AG04450 (cell line): ENCODE data around the gene ARMH2. TPM values are rescaled to one million over a fixed set of nuclear protein-coding genes. Genes with fewer than 3 reads are reported as not detected.

Experiments used
- CTCF ChIA-PET: fragments of 300-600, 350-600 bp; formaldehyde crosslinking; extraction: SDS; loops from one replicate; lab custom pipeline; 2022; ENCODE audit warnings: antibody characterized with exemption, inconsistent platforms; lab: Charles Lee
- POLR2A ChIA-PET: fragments of 350-600 bp; formaldehyde crosslinking; extraction: SDS; loops from one replicate; lab custom pipeline; 2021; ENCODE audit warnings: antibody characterized with exemption, inconsistent platforms; lab: Yijun Ruan, JAX
- DNase-seq: peaks from one replicate; pipeline ENCODE4 v3.0.0-alpha.2; 2011; ENCODE audit warnings: low read depth, low spot score
- H3K27ac ChIP-seq: one replicate; pipeline ENCODE4 v1.5.1; 2012; ENCODE audit warnings: low read depth, low read length, control low read depth
- H3K27me3 ChIP-seq: one replicate; pipeline ENCODE4 v1.6.0; 2012; ENCODE audit warnings: low read length; ENCODE audit not compliant: control insufficient read depth, insufficient read depth
- H3K4me3 ChIP-seq: 2 replicates; pipeline ENCODE4 v1.5.1; 2011; ENCODE audit warnings: mild to moderate bottlenecking, low read depth, low read length, control low read depth
- H3K9me3 ChIP-seq: 2 replicates; pipeline ENCODE4 v1.5.1; 2012; ENCODE audit warnings: low read length; ENCODE audit not compliant: control insufficient read depth, insufficient read depth
- polyA plus RNA-seq: library from polyadenylated mRNA; depleted of rRNA; stranded (reverse); fragments of >200 nt; gene quantifications from 2 replicates; pipeline ENCODE4 v1.2.3, GENCODE V29; 2011
- TF ChIP-seq, protein P1 (sequence below): IDR thresholded peaks from 2 replicates; pipeline ENCODE4 v1.5.1; 2011; ENCODE audit warnings: low read depth, low read length, control low read depth, inconsistent platforms

The ARMH2 gene
- polyA plus RNA-seq, 1 experiment = not detected

DNA sequence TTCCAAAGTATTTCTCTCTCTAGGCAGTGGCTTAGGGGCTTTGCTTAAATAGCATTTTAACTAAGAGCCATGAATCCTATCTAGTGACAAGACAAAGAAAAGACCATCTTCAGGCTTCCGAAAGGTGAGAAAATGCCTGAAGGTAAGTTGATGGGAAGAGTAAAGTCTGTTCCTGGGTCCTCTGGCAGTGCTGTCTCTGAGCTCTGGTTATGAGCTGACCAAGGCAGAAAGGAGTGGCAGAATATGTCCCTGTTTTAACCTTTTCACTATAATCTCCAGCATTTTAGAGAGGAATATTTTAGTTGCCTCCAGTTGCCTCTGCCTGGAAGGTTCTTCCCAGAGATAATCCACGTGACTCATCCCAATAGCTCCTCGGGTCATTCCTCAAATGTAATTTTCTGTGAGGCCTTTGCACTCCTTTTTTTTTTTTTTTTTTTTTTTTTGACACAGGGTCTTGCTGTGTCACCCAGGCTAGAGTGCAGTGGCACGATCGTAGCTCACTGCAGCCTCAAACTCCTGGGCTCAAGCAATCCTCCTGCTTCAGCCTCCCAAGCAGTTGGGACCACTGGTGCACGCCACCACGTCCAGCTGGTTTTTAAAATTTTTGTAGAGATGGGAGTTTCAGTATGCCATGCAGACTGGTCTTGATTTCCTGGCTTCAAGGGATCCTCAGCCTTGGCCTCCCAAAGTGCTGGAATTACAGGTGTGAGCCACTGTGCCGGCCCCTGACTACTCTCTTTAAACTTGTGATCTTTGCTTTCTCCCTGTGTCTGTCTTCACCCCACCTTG lies 3.7 kb upstream of the ARMH2 start:
- Histone ChIP-seq H3K4me3 (no peak overlapping the region), H3K27me3 (no peaks in the 10 kb centered on the region), H3K9me3 (no peaks in the 10 kb centered on the region), H3K27ac (no peak overlapping the region)
- TF ChIP-seq, protein P1, sequence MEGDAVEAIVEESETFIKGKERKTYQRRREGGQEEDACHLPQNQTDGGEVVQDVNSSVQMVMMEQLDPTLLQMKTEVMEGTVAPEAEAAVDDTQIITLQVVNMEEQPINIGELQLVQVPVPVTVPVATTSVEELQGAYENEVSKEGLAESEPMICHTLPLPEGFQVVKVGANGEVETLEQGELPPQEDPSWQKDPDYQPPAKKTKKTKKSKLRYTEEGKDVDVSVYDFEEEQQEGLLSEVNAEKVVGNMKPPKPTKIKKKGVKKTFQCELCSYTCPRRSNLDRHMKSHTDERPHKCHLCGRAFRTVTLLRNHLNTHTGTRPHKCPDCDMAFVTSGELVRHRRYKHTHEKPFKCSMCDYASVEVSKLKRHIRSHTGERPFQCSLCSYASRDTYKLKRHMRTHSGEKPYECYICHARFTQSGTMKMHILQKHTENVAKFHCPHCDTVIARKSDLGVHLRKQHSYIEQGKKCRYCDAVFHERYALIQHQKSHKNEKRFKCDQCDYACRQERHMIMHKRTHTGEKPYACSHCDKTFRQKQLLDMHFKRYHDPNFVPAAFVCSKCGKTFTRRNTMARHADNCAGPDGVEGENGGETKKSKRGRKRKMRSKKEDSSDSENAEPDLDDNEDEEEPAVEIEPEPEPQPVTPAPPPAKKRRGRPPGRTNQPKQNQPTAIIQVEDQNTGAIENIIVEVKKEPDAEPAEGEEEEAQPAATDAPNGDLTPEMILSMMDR = no peak
- POLR2A ChIA-PET = interaction anchor here (0.6 kb wide), 2 partner anchors 179 to 259 kb away, joined by 6 read pairs; no protein-coding TSS in a partner anchor
- CTCF ChIA-PET = interaction anchor here (0.6 kb wide), 1 partner anchor 224 kb away, joined by 3 read pairs; no protein-coding TSS in a partner anchor
- no peak for DNase-seq

DNA sequence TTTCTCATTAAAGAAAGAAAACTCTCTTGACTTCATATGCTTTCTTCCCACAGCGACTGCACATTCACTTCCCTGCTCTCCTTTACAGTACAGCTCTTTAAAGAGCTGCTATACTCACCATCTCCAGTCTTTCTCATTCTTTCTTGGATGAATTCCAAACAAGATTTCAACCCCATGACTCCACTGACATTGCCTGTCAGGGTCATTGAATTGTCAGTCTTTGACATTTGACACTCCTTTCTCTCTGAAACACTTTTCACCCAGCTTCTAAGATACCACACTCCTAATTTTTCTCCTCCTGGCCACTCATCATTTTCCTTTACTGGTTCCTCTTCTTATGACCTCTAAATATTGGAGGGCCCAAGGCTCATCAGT lies 811 bp upstream of the ARMH2 start:
- POLR2A ChIA-PET = no interaction called here
- Histone ChIP-seq H3K9me3 (no peaks in the 10 kb centered on the region), H3K27me3 (no peaks in the 10 kb centered on the region), H3K27ac (no peak overlapping the region), H3K4me3 (no peak overlapping the region)
- no peak for DNase-seq
- TF ChIP-seq, protein P1 = no peak
- CTCF ChIA-PET = no interaction called here

- ChIA-PET CTCF (interaction anchor here (1.0 kb wide), 1 partner anchor 273 kb away, joined by 5 read pairs; no protein-coding TSS in a partner anchor), POLR2A (interaction anchor here (1.0 kb wide), 1 partner anchor 34 kb away, joined by 3 read pairs; no protein-coding TSS in a partner anchor)
- TF ChIP-seq, protein P1 = no peak
- no peak for DNase-seq
- Histone ChIP-seq H3K27ac (no peak overlapping the region), H3K27me3 (no peaks in the 10 kb centered on the region), H3K4me3 (no peak overlapping the region), H3K9me3 (no peaks in the 10 kb centered on the region)
Measured at GRCh38 chr6:24797596-24798216, 1.0 kb downstream of the ARMH2 start.

DNA sequence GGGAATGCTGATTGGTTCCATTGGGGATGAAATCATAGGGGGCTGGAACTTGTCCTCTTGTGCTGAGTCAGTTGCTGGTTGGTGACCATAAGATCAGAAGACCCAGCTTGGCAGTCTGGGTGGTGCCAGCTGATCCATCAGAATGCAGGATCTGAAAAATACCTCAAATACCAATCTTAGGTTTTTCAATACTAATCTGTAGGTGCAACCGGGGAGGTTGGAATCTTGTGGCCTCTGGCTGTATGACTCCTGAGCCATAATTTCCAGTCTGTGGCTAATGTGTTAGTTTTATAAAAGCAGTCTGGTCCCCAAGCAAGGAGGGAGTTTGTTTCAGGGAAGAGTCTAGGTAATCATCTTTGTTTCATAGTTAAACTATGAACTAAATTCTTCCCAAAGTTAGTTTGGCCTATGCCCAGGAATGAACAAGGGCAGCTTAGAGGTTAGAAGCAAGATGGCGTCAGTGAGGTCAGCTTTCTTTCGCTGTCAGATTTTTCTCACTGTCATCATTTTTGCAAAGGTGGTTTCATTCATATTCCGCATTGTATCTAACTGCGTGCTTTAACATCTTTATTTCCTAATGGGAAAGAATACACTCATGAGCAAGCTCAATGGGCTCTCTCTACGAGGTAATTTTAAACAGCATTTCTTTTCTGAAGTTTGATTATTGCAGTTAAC lies 2.0 kb downstream of the ARMH2 start:
- Histone ChIP-seq H3K27ac (no peak overlapping the region), H3K4me3 (no peak overlapping the region), H3K9me3 (no peaks in the 10 kb centered on the region), H3K27me3 (no peaks in the 10 kb centered on the region)
- ChIA-PET CTCF (interaction anchor here (1.0 kb wide), 1 partner anchor 274 kb away, joined by 5 read pairs; no protein-coding TSS in a partner anchor), POLR2A (interaction anchor here (1.0 kb wide), 1 partner anchor 35 kb away, joined by 3 read pairs; no protein-coding TSS in a partner anchor)
- DNase-seq = no peak
- TF ChIP-seq, protein P1 = no peak
